GM13976 (cell line): ENCODE measurements around the gene TSC22D2.

Experiments
- DNase-seq: peaks from one replicate; pipeline ENCODE4 v3.0.0; 2012; ENCODE audit warnings: low spot score
- CTCF ChIP-seq: IDR thresholded peaks from 2 replicates; pipeline ENCODE4 v1.5.1; 2012; ENCODE audit warnings: borderline replicate concordance, mild to moderate bottlenecking; ENCODE audit not compliant: insufficient read depth; ENCODE audit errors: extremely low read depth, missing control alignments, control extremely low read depth
- in situ Hi-C: fragments of 300-500 bp; cut with MboI; formaldehyde crosslinking; loops from one replicate; pipeline ENCODE4 v1.12.0; 2022; ENCODE audit warnings: low sequenced_read_pairs, mixed read lengths, inconsistent platforms; ENCODE audit not compliant: unreplicated experiment

Gene TSC22D2

GRCh38 chr3:150450916-150451315 lies 42.8 kb downstream of the TSC22D2 start:
- no peak for DNase-seq
- TF ChIP-seq CTCF, result no peak
- in situ Hi-C loops, result no loop called here

GRCh38 chr3:150451329-150452048 lies 43.4 kb downstream of the TSC22D2 start:
- TF ChIP-seq CTCF, result no peak
- DNase-seq, result no peak
- in situ Hi-C loops, result no loop called here

DNA sequence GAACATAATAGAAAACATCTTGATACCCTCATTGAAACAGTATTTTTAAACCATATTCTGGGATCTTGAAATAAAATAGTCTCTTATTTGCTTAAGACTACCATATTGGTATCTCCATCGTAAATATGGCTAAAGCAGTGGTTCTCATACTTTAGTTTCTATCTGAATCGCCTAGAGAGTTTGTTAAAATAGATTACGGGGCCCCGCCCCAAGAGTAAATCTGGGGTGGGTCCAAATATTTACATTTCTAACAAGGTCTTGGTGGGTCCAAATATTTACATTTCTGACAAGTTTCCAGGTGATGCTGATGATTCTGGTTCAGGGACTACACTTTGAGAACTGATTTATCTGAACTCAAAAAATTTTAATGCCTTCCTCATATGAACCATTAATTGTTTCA lies 45.3 kb downstream of the TSC22D2 start:
- DNase-seq, result no peak
- in situ Hi-C loops, result no loop called here
- no peak for TF ChIP-seq CTCF

GRCh38 chr3:150454085-150454484 lies 46.0 kb downstream of the TSC22D2 start:
- in situ Hi-C loops, result no loop called here
- TF ChIP-seq CTCF, result no peak
- no peak for DNase-seq

DNA sequence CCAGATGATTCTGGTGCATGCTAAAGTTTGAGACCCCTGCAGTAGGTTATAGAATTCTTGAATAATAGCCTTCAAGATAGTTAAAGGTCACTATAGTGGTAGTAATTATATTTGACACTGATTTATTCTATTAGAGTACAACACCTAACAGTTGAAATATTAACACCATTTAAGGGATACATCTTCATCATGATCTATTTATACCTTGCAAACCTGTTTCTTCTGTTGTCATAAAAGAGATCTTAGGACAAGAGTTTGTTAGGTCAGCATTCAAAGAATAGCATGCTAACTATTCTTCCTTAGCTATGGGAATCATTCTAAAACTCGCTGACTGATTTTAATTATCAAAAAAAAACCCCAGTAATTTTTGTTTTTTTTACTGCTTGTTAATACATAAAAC lies 46.5 kb downstream of the TSC22D2 start:
- no peak for TF ChIP-seq CTCF
- no peak for DNase-seq
- in situ Hi-C loops, result no loop called here

- DNase-seq, result no peak
- TF ChIP-seq CTCF, result no peak
- in situ Hi-C loops, result no loop called here
These were observed 47.2 kb downstream of the TSC22D2 start for GRCh38 chr3:150455341-150455740.
